ENCODE data around the gene TMEM89.
A peak's percentile ranks its signal among the peaks of the same experiment; 100 is the strongest.

The TMEM89 gene

DNA sequence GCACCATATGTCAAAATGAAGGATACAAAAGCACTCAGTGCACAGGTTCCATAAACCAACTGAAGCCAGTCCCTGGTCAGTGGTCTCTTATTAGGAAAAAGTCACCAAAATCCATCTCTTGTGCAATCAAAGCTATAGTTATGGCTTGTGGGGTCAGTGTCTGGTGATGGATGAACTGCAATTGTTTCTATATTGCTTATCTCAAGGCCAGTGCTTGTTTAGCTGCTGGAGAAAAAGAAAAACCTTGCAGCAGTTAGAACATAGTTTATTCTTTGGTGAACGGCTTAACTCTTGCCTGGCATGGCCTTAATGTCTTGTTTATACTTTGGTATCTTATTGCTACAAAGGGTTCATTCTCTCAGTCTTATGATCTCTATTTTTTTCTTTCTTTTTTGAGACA is 9.3 kb downstream of the TMEM89 start:
- no peak for DNase-seq (ENCODE audit: low spot score)

DNA sequence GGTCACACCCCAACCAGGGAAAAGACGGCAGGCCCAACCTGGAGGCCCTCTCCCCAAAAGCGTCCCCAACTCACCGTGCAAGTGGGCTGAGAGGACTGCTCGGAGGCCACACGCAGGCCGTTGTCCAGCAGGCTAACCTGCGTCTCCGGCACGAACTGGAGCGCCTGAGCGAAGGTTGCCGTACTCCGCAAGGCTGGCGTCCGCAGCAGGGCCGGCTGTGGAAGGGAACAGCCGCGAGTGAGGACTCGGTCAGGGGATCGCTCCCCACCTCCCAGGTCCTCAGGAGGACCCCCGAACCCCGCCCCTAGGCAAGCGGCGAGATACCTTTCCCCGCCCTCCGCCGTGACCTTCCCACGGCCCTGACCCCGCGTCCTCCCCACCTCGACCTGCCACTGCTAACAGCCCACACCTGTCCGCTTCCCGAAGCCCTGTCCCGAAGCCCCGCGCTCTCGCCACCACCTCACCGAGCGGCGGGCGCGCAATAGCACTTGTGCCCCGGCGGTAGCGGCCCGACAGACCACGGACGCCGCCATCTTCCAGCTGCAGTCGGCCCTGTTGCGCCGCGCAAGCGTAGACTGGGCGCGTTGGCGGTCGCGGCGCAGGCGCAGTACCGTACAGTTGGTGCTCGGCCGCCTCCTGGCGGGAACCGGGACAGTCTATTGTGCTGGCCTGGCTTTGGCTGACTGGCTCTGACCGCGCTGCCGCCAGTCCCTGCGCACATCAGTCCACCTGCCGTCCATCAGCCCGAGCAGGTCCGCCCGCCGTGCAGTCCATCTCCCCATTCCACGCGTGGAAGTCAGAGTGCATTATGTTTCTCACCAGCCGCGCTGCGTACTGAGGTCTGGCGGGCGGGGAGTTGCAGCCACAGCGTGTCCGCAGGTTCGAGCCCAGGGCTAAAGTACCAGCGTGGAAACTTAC is 12.2 kb downstream of the TMEM89 start, which contains the start of gene UQCRC1:
Gene UQCRC1, minus strand, starts transcription at position 559 of the 918 bp plus-strand sequence. Its CDS starts 26 bp downstream, at position 533.
- peak; percentile 89 for DNase-seq (ENCODE audit: low spot score)

DNA sequence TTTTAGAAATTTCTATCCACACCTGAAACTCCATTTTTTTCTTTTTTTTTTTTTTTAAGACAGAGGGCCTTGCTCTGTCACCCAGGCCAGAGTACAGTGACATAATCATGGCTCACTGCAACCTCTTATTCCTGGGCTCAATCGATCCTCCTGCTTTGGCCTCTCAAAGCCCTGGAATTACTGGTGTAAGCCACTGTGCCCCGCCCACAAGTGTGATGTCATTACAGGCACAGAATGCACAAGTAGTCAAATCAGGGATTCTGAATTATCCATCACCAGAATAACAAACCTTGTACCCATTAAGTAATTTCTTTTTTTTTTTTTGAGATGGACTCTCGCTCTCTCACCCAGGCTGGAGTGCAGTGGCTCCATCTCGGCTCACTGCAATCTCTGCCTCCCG is 14.1 kb downstream of the TMEM89 start:
- no peak for DNase-seq (ENCODE audit: low spot score)

DNA sequence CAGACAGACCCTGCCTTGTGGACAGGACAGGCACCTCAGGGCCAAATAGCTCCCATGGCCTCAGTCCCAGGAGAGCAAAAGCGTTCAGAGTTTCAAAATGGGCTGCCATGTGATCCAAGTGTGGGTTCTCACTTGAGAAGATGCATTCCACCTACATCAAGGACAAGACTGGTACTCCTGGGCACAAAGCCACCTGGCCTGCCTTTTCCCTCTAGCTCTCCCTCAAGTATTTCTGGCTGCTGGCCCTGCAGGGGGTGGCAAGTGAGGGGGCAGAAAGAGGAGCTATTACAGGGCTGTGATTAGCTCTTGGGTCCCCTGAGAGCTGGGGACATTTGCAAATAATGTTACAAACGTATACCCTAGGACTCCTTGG is 20.0 kb downstream of the TMEM89 start:
- DNase-seq (ENCODE audit: low spot score): no peak

DNA sequence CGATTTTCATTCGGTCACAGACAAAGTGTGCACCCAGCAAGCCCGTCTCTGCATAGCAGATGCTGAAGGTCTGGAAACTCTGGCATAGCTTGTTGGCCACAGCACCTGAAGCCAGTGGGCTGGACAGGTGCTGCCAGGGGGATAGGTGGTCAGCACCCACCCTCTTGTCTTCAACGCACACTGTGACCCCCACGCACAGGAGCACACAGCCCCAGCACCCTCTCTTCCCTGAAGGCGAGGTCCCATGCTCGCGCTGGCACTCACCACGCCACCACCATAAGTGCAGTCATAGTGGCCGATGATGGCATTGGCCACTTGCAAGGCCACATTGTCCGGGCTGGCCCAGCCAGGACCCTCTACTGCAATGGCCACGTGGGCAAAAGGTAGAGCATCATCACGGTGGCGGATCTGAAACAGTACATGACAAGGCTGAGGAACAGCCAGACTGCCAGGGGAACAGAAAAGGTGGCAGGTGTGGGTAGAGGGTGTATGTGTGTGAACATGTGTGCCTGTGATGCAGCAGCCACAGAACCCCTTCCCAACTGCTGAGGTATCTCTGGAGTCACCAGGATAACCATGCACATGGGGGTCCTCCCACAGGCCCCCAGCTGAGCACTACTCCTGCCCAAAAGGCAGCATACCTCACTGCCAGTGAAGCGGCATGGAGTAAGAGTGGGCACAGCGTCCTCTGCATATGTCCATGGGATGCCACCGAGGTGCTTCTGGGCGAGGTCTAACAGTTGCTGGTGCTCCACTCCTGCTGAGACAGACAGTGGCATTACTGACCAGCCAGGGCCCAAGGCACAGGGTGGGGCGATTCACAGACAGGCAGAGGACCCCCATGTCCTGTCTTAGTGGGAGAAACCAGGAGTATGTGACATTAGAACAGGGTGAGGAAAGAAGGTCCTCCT is 20.6 kb downstream of the TMEM89 start:
- DNase-seq (ENCODE audit: low spot score): no peak

DNA sequence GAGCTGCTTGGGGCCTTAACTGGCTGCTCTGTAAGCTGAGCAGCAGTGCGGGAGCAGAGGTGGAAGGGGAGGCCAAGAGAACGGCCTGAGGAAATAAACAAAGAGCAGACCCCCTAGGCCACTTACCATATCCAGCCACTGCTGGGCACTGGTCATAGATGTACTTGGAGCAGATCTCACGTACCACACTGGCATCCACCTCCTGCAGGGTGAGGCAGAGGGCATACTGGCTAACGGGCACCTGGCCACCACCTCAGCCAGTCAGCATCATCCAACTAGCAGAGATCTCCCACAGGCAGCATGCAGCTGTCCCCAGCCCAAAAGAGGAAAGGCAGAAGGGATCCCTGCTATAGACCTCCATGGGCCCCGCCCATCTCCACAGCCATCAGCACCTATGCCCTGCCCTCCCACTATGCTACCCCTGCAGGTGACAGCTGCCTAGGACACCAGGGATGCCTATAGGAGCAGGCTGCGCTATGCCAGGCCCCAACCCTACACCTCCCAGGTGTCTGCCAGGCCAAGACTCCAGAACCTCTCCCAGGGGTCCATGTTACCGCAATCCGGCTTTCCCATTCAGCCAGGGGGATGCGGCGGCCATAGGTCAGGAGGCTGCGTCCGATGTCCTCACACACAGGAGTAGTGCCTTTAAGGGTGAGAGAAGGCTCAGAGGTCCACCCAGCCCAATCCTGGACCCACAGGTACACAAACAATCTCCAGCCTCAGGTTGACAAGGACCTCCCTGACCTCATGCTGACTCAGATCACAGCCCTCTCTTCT is 21.9 kb downstream of the TMEM89 start:
- no peak for DNase-seq (ENCODE audit: low spot score)

DNA sequence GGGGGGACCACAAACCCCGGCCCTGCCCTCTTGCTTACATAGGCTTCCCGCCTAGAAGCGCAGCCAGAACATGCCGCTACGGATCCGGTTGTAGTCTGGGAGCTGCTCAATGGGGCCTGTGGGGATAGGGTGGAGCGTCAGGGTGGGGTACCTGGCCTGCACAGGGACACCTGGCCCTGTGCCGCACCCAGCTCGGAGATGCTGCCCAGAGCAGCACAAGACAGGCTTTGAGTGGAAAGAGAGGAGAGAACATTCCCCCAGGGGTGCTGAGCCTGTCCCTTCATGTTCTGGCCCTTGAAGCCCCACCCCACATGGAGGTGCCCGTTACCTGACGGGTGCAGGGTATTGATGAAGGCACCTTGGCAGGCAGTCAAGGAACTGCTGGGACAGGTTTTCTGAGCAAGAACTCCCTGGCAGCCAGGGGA is 22.5 kb downstream of the TMEM89 start:
- no peak for DNase-seq (ENCODE audit: low spot score)

DNA sequence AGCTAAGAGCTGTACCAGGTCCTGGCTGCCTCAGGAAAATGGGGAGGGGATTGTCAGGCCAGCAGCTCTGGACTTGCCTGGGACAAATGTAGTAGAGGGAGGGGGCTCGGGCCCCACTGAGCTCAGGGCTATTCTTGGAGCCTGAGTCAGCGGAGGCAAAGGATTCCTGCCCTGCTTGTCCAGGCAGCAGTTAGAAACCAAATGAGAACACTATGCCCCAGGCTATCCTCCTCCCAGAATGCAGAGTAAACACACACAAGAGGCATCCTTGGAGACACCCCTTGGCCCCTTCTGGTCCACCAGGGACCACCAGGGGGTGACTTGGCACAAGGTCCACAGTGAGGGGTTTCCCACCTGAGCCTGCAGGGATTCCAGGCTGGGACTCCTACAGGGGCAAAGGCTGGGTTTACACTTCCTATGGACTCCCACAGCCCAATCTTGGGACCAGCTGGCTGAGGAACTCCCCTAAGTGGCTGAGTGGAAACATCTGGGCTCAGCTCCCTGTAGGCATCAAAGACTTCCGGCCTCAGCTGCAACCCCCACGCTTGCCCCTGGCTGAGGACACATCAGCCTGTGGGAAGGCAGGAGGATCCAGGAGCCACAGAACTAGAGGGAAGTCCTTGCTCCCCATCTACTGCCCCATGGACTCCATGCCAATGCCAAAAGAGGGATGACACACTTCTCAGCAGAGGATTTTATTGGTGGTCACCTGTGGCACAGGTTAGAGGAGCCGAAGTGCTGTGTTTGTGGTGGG is 23.1 kb downstream of the TMEM89 start:
- DNase-seq (ENCODE audit: low spot score): no peak

DNA sequence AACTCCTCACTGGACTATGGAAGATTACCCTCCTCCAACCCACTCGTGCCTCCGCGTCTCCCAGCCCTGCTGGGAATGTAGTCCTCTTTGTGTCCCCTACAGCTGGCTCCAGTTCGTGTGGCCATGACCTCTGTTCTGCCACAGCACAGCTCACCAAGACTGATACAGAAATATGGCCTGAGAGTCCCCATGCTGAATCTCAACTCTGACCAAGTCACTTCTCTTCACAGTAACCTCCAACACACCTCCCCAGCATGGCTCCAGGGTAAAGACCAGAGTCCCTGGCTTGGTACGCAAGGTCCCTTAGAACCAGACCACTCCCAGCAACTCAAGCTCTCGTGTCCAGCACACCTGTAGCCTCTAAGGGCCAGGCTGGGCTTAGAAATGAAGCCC is 24.2 kb downstream of the TMEM89 start:
- no peak for DNase-seq (ENCODE audit: low spot score)

DNA sequence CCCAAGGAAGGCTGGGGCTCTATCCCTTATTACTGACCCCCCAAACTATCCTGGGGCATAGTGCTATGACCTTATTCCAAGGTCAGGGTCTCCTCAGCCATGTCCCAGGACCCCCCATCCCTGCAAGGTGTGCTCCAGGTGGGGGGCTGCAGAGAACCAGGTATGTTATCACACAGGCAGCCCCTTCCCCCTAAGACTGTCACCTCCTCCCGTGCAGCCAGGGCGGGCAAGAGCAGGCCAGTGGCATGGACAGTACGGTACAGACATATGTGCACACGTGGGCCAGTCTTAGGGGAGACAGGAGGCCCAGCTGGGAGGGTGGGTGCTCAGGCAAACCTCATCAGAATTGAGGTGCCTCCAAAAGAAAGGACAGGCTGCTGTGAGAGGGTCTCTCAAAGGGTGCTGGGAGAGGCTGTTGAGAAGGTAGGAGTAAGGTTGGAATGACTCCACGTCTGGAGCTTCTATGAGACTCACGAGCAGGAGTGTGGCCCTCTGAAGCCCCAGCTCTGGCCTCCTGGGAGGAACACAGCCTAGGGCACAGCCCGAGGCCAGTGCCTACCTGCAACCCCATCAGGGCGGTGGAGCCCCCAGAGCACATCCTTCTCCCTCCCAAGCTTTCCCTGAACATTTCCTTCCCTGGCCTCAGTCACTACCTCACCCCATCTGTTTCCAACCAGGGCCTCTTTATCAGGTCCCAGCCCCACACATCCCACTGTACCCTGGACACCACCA is 24.7 kb downstream of the TMEM89 start:
- no peak for DNase-seq (ENCODE audit: low spot score)

DNA sequence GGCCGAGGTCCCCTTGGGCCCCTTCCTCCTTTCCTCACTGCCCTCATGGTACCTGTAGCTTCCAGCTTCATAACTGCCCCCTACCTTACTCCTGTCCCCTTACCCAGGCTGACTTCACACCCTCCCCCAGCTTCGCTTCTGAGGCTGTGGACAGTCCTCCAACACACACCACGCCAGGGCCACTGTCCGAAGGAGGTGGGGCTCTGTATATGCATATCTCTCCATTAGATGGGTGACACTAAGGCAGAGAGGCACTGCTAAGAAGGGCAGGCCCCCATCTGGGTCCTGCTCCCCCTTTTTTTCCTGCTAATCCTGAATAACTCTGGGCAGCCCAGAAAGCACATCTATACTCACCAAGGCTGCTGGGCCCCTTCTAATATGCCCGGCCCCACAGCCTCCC is 25.4 kb downstream of the TMEM89 start:
- no peak for DNase-seq (ENCODE audit: low spot score)

DNA sequence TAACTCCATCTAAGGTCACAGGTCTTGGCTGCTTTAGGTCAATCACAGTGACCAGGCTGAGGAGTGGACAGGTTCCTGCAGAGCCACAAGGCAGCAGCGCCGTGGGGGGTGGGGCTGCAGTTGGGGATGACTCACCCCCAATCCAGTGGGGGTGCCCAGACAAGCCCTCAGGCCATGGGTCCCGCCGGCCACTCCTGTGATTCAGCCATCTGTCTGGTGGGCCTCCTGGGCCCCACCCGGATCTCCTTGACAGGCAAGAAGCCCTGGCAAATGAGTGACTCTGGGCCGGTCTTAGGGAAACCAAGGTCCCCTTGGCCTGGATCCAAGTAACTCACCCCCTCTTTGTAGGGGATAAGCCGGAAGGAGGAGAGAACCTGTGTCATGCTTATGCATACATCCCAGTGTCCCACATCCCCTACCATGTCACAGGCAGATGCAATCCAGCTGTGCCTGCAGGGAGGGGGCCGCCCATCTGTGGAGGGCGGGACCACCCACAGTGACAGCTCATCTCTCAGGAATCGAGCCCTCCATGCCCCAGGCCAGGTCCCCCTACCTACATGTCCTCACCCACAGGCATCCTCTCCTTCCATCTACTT is 25.9 kb downstream of the TMEM89 start:
- no peak for DNase-seq (ENCODE audit: low spot score)

DNA sequence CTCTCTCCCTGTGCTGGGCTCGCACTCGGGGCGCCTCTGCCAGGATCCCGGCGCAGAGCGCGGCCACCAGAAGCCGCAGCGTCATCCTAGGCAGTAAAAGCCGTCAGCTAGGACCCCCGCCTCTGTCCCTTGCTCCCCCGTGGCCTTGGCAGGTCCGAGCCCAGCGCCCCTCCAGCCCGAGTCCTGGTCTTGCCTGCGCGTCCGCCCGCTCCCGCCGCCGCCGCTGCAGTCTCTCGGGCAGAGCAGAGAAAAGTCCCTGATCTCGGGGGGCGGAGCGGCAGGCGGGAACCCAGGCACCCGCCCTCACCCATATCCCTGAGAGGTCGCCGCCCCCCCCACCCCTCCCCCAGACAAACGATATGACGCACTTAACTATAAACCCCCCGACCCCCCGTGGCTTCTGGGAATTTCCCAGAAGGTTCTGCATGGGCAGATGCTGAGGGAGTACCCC is 26.5 kb downstream of the TMEM89 start, which contains the start of gene COL7A1:
Gene COL7A1, minus strand, starts transcription at position 255 of the 451 bp plus-strand sequence. Its CDS starts 170 bp downstream, at position 85.
- no peak for DNase-seq (ENCODE audit: low spot score)

DNA sequence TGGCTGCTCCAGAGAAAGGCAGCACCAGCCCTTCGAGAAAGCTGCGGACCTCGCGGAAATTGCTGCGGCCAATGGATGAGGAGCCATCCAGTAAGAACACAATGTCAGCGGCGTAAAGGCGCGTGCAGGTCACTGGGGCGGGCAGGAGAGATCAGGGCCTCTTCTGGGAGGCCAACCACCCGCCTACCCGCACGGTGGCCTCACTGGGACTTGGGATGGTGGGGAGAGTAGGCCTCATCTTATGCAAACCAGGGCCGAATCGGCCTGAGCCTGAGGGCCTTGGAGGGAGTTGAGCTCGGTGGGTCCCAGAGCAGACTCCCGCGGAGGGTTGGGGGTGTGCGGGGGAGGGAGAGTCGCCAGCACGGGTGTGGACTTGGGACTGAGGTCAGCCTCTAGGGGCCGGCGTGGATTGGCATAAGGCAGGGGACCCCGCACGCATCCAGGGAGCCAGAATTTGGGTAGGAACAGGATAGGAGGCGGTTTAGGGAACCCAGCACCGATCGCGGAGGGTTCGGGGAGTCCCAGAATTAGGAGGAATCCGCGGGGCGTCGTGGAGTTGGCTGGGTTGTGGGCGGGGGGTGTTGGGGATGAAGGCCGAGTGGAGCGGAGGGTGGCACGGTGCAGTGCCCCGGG is 27.0 kb downstream of the TMEM89 start:
- DNase-seq (ENCODE audit: low spot score): no peak

DNA sequence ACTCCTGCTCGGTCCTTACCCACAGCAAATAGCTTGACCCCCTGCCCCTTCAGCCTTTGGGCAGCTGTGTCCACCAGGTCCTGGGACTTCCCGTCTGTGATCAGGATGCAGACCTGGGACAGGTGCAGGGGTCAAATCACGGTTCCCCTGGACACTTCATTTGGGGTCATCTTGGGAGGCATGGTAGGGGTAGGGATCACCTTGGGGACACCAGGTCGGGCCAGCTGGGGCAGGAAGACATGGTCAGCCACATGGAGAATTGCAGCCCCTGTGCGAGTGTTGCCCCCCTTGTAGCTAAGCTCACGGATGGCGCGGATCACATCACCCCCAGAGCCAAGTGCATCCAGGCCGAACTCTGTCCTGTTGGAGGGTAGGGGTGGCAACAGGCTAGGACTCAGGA is 28.2 kb downstream of the TMEM89 start:
- DNase-seq (ENCODE audit: low spot score): no peak

DNA sequence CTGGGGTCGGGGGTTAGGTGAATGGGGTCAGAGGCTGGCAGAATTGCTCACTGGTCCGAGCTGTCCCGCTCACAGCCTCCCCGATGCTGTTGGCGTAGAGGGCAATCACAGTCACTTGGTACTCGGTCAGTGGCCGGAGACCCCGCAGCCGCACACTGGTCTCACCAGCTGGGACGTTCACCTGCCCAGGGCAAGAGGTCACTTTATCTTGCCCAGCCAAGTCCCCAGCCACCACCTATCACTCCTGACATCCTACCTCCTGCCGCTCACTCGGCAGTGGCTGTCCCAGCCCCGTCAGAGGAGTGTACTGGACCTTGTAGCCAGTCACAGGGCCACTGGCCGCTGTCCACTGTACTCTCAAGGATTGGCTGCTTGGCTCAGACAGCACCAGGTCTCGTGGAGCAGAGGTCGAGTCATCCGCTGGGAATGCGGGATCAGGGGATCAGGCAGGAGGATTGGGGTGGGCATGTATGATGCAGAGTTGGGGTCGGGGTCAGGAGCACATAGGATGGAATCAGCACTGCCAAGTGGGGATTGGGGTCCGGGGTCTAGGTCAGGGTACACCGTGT is 29.0 kb downstream of the TMEM89 start:
- no peak for DNase-seq (ENCODE audit: low spot score)

DNA sequence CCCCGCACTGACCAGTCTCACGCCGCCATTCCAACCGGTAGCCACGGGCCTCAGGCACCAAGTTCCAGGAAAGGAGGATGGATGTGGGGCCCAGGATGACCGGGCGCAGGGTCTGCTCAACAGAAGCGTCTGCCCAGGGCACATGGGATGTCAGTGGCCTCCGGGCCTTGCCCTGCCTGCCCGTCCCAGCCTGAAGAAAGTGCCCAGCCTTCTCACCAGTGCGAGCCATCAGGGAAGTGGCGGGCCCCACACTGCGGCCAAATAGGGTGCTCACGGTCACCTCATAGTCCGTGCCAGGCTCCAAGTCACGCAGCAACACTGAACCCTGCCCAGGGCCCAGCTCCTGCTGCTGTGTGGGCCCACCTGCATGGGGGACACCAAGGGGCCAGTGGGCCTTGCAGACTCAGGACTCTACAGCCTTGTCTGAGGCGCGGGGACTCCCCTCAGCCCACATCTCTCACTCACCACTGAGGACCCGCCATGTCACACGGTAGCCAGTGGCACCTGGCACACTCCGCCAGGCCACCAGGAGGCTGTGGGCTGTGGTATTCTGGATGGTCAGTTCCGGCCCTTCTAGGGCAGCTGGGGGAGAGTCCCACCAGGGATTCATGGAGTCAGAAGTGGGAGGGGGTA is 29.6 kb downstream of the TMEM89 start:
- no peak for DNase-seq (ENCODE audit: low spot score)

DNA sequence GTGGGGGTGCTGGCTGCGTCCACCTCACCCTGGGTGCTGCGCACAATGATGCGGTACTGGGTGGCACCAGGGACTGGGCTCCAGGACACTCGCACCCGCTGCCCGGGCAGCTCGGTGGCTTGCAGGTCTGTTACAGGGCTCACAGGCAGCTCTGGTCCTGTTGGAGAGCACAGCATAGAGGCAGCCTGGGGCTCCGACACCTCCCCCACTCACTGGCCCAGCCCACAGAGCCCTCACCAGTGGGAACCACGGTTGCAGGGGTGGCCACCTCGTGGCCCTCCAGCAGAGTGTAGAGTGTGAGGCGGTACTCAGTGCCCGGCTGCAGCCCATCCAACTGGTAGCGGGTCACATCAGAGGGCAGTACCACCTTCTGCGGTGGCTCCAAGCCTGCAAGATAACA is 30.1 kb downstream of the TMEM89 start:
- no peak for DNase-seq (ENCODE audit: low spot score)

DNA sequence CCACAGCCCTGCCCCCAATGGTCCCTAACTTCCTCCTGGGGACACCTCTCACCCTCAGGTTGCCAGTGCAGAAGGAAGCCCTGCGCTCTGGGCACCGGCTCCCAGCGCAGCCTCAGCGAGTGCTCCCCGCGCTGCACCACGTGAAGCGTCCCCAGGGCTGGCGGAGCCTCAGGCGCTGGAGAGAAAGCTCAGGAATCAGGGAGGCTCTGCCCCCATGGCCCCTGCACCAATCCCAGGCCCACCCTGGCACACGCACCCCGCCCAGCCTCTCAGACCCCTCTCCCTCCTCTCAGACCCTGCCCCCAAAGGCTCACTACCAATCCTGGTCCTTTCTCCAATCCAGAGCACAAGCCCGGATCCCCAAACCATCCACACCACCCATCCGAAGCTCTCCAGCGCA is 33.3 kb downstream of the TMEM89 start:
- no peak for DNase-seq (ENCODE audit: low spot score)
